Fibroblast of lung (primary cell): ENCODE measurements around the gene CACNB2. TPM values are rescaled to one million over a fixed set of nuclear protein-coding genes. Genes with fewer than 3 reads are reported as not detected.

Source experiments
- DNase-seq, 2 donors: peaks; one replicate each; pipeline versions ENCODE4 v3.0.0 to v3.0.0-alpha.2; 2010; ENCODE audit warnings: low read depth in 2 of 2
- H2AFZ ChIP-seq: 2 replicates; pipeline ENCODE4 v1.5.1; 2012; ENCODE audit warnings: low read length, control low read depth, inconsistent platforms
- H3K27ac ChIP-seq: 2 replicates; pipeline ENCODE4 v1.5.1; 2011; ENCODE audit warnings: low read length, control low read depth; ENCODE audit not compliant: insufficient read depth
- H3K27me3 ChIP-seq: 2 replicates; pipeline ENCODE4 v1.5.1; 2011; ENCODE audit warnings: mild to moderate bottlenecking, low read length; ENCODE audit not compliant: control insufficient read depth, insufficient read depth
- H3K36me3 ChIP-seq: 2 replicates; pipeline ENCODE4 v1.5.1; 2011; ENCODE audit warnings: low read length; ENCODE audit not compliant: control insufficient read depth, insufficient read depth
- H3K4me1 ChIP-seq: 2 replicates; pipeline ENCODE4 v1.5.1; 2011; ENCODE audit warnings: low read length; ENCODE audit not compliant: control insufficient read depth, insufficient read depth; ENCODE audit errors: extremely low read depth
- H3K4me2 ChIP-seq: 2 replicates; pipeline ENCODE4 v1.5.1; 2011; ENCODE audit warnings: low read length, control low read depth; ENCODE audit not compliant: insufficient read depth; ENCODE audit errors: extremely low read depth
- H3K4me3 ChIP-seq, 4 experiments: fragments of 200-600 bp in 1 of 4; sonication (generic) in 1 of 4; replicated peaks in 1 of 4; 2 replicates each; pipeline ENCODE4 v1.5.1; 2011 to 2016; ENCODE audit warnings: low read length in 4 of 4, low read depth in 3 of 4, mild to moderate bottlenecking in 3 of 4, control low read depth in 2 of 4, inconsistent platforms in 1 of 4, mixed read lengths in 1 of 4; ENCODE audit not compliant: insufficient read depth in 1 of 4; ENCODE audit errors: control extremely low read depth in 1 of 4
- H3K79me2 ChIP-seq: 2 replicates; pipeline ENCODE4 v1.5.1; 2012; ENCODE audit warnings: mild to moderate bottlenecking, low read length, inconsistent platforms; ENCODE audit not compliant: control insufficient read depth, insufficient read depth
- H3K9ac ChIP-seq: 2 replicates; pipeline ENCODE4 v1.5.1; 2011; ENCODE audit warnings: mild to moderate bottlenecking, low read length, control low read depth; ENCODE audit not compliant: insufficient read depth
- H3K9me3 ChIP-seq: 2 replicates; pipeline ENCODE4 v1.5.1; 2012; ENCODE audit warnings: low read depth, low read length; ENCODE audit not compliant: control insufficient read depth, insufficient read depth
- H4K20me1 ChIP-seq: 2 replicates; pipeline ENCODE4 v1.5.1; 2011; ENCODE audit warnings: low read length; ENCODE audit not compliant: control insufficient read depth, insufficient read depth; ENCODE audit errors: extremely low read depth
- EZH2 ChIP-seq: IDR thresholded peaks from 2 replicates; pipeline ENCODE4 v1.5.1; 2012; ENCODE audit warnings: low read length, control low read depth, mild to moderate bottlenecking; ENCODE audit errors: missing control alignments
- polyA plus RNA-seq, 2 donors: library from polyadenylated mRNA; depleted of rRNA in 1 of 2; stranded (reverse) in 1 of 2; unstranded in 1 of 2; fragments of >200 nt; gene quantifications; 2 replicates each; pipeline ENCODE4 v1.2.1, GENCODE V29; 2011 to 2012; ENCODE audit warnings: missing spikeins in 1 of 2
- total RNA-seq: library from RNA; depleted of rRNA; stranded (reverse); fragments of >200 nt; gene quantifications from 2 replicates; pipeline ENCODE4 v1.2.1, GENCODE V29; 2014
- TF ChIP-seq, protein P1 (sequence below), 2 donors: IDR thresholded peaks in 1 of 2; conservative IDR thresholded peaks in 1 of 2; 1 replicate in 1 of 2; 2 replicates in 1 of 2; pipeline ENCODE4 v1.5.1; 2011 to 2012; ENCODE audit warnings: low read length in 2 of 2, control low read depth in 1 of 2, inconsistent platforms in 1 of 2, low read depth in 1 of 2, mild to moderate bottlenecking in 1 of 2

CACNB2 gene
- total and polyA plus RNA-seq, 2 donors (not counting 1 experiment from before 2014, with no cell fraction given) = 0.66 to 0.70 TPM

DNA sequence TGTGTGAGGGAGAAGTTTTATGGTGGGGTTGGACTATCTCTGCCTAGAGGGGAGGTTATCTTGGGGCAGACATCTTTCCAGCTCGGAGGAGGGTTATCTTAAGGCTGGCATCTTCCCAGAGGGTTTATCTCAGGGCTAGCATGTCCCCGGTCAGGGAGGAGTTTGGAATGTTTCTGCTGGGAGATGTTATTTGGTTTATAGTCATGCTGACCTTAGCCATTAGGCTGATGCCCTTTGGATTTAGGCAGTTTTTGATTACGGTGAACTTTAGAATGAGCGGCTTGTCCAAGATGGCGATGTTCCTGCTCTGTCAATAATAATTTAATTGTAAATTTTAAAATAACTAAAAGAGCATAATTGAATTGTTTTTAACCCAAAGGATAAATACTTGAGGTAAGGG lies 236.4 kb downstream of the CACNB2 start:
- H3K27ac ChIP-seq = no peak overlapping the region
- no peak for DNase-seq
- no peaks in the 10 kb centered on the region for H3K79me2 ChIP-seq
- no peak overlapping the region for H3K4me3 ChIP-seq
- no peak overlapping the region for H2AFZ ChIP-seq
- H3K4me2 ChIP-seq = no peak overlapping the region
- no peaks in the 10 kb centered on the region for H3K27me3 ChIP-seq
- no peaks in the 10 kb centered on the region for H3K36me3 ChIP-seq
- TF ChIP-seq EZH2 = no peak
- TF ChIP-seq, protein P1, sequence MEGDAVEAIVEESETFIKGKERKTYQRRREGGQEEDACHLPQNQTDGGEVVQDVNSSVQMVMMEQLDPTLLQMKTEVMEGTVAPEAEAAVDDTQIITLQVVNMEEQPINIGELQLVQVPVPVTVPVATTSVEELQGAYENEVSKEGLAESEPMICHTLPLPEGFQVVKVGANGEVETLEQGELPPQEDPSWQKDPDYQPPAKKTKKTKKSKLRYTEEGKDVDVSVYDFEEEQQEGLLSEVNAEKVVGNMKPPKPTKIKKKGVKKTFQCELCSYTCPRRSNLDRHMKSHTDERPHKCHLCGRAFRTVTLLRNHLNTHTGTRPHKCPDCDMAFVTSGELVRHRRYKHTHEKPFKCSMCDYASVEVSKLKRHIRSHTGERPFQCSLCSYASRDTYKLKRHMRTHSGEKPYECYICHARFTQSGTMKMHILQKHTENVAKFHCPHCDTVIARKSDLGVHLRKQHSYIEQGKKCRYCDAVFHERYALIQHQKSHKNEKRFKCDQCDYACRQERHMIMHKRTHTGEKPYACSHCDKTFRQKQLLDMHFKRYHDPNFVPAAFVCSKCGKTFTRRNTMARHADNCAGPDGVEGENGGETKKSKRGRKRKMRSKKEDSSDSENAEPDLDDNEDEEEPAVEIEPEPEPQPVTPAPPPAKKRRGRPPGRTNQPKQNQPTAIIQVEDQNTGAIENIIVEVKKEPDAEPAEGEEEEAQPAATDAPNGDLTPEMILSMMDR (conservative IDR thresholded peaks at IDR 0.05 in 1 of 2, IDR thresholded peaks at IDR 0.05 in 1 of 2; ENCODE audit: low read depth in 1 of 2, low read length in 2 of 2) = no peak
- no peak overlapping the region for H3K9ac ChIP-seq
- H3K9me3 ChIP-seq = no peaks in the 10 kb centered on the region
- H3K4me1 ChIP-seq = no peaks in the 10 kb centered on the region
- no peaks in the 10 kb centered on the region for H4K20me1 ChIP-seq

DNA sequence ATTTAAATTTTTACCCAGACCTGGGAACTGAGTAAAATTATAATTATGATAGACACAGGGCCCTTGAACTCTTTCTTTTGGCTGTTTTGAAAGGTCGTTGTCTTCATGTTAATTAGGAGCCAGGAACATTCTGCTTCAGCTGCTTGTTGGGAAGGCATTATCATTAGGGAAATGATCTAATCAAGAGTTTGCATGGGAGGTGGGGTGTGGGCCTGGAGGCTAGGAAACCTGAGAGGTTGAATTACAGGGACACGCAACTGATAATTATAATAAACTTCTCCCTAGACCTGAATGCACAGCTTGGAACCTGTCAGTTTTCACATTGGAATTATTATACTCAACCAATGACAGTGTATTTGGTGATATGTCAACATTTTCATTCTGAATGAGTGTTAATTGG lies 237.7 kb downstream of the CACNB2 start:
- no peak overlapping the region for H3K9ac ChIP-seq
- H3K4me1 ChIP-seq = no peaks in the 10 kb centered on the region
- H4K20me1 ChIP-seq = no peaks in the 10 kb centered on the region
- no peaks in the 10 kb centered on the region for H3K27me3 ChIP-seq
- no peak overlapping the region for H3K27ac ChIP-seq
- H3K9me3 ChIP-seq = no peaks in the 10 kb centered on the region
- no peak overlapping the region for H3K4me2 ChIP-seq
- no peaks in the 10 kb centered on the region for H3K79me2 ChIP-seq
- TF ChIP-seq, protein P1 (conservative IDR thresholded peaks at IDR 0.05 in 1 of 2, IDR thresholded peaks at IDR 0.05 in 1 of 2; ENCODE audit: low read depth in 1 of 2, low read length in 2 of 2) = no peak
- TF ChIP-seq EZH2 = no peak
- H3K36me3 ChIP-seq = no peaks in the 10 kb centered on the region
- no peak overlapping the region for H2AFZ ChIP-seq
- no peak overlapping the region for H3K4me3 ChIP-seq
- no peak for DNase-seq

DNA sequence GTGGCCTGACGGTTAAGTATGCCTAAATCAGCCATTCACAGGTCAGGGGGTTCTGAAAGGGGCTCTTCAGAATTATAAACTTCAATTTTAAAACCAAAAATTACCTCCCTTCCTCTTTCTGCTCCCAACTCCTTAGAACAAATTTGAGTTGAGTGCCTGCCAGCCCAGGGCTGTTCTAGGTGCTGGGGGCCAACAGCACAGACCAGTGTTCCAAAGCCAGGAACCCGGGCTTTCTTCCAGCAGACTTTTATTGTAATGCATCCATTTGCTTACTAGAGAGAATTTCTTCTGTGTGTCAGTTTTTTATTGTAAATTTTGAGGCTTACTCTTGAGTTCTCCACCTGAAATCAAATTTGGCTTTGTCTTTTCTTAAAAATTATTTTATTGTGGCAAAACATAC lies 238.5 kb downstream of the CACNB2 start:
- H3K9me3 ChIP-seq = no peaks in the 10 kb centered on the region
- no peak overlapping the region for H2AFZ ChIP-seq
- TF ChIP-seq, protein P1 (conservative IDR thresholded peaks at IDR 0.05 in 1 of 2, IDR thresholded peaks at IDR 0.05 in 1 of 2; ENCODE audit: low read depth in 1 of 2, low read length in 2 of 2) = no peak
- no peak for TF ChIP-seq EZH2
- H3K4me3 ChIP-seq = no peak overlapping the region
- DNase-seq = no peak
- H3K4me1 ChIP-seq = no peaks in the 10 kb centered on the region
- no peaks in the 10 kb centered on the region for H4K20me1 ChIP-seq
- H3K79me2 ChIP-seq = no peaks in the 10 kb centered on the region
- H3K4me2 ChIP-seq = no peak overlapping the region
- H3K27ac ChIP-seq = no peak overlapping the region
- H3K36me3 ChIP-seq = no peaks in the 10 kb centered on the region
- no peaks in the 10 kb centered on the region for H3K27me3 ChIP-seq
- no peak overlapping the region for H3K9ac ChIP-seq
